Muscle of leg (tissue), 11 donors: Measurements from ENCODE around the gene FADS2. TPM values are rescaled to one million over a fixed set of nuclear protein-coding genes. Genes with fewer than 3 reads are reported as not detected.

ENCODE experiments used
- DNase-seq: peaks from one replicate; pipeline ENCODE4 v3.0.0; 2013
- H3K27ac ChIP-seq: one replicate; pipeline ENCODE4 v1.5.1; 2013; ENCODE audit warnings: mild to moderate bottlenecking, low read length, control low read depth
- H3K27me3 ChIP-seq: one replicate; pipeline ENCODE4 v1.6.1; 2013; ENCODE audit warnings: low read length; ENCODE audit not compliant: control insufficient read depth, insufficient read depth
- H3K36me3 ChIP-seq: one replicate; pipeline ENCODE4 v1.6.1; 2013; ENCODE audit warnings: low read length; ENCODE audit not compliant: control insufficient read depth, insufficient read depth
- H3K4me1 ChIP-seq: one replicate; pipeline ENCODE4 v1.6.1; 2013; ENCODE audit warnings: low read length; ENCODE audit not compliant: control insufficient read depth, insufficient read depth
- H3K4me3 ChIP-seq: one replicate; pipeline ENCODE4 v1.5.1; 2013; ENCODE audit warnings: low read length, control low read depth
- H3K9me3 ChIP-seq: replicated peaks from 2 replicates; pipeline ENCODE4 v1.6.1; 2013; ENCODE audit warnings: low read depth, low read length; ENCODE audit not compliant: control insufficient read depth
- WGBS: methylation state at CpG from one replicate; pipeline ENCODE4 v1.1.5; 2013; ENCODE audit warnings: missing lambda C conversion rate; ENCODE audit not compliant: insufficient coverage; 5-methylcytosine and 5-hydroxymethylcytosine counted together
- polyA plus RNA-seq, 8 donors: library from polyadenylated mRNA; unstranded; fragments of 120-200 nt; gene quantifications; one replicate each; pipeline versions ENCODE4 v1.2.1 to v1.2.3, GENCODE V29; 2013; ENCODE audit warnings: inconsistent platforms in 1 of 8, low replicate concordance in 1 of 8; ENCODE audit not compliant: insufficient read length in 8 of 8, insufficient read depth in 1 of 8
- total RNA-seq: library from RNA; stranded (reverse); fragments of 120-200 nt; gene quantifications from one replicate; pipeline ENCODE4 v1.2.4, GENCODE V29; 2013

FADS2 gene
- total and polyA plus RNA-seq, 9 donors = 46.1 to 130 (median 91.4) TPM

- WGBS = 67% methylated on average over 4 of the region's 7 CpGs
- Histone ChIP-seq H3K4me1 (peaks cover 53% of the 10 kb centered on the region), H3K36me3 (no peaks in the 10 kb centered on the region), H3K9me3 (peaks cover 2% of the 10 kb centered on the region), H3K27me3 (no peaks in the 10 kb centered on the region), H3K27ac (no peak overlapping the region), H3K4me3 (no peak overlapping the region)
- no peak for DNase-seq
These were observed 57.2 kb downstream of the FADS2 start for GRCh38 chr11:61885166-61885778.

DNA sequence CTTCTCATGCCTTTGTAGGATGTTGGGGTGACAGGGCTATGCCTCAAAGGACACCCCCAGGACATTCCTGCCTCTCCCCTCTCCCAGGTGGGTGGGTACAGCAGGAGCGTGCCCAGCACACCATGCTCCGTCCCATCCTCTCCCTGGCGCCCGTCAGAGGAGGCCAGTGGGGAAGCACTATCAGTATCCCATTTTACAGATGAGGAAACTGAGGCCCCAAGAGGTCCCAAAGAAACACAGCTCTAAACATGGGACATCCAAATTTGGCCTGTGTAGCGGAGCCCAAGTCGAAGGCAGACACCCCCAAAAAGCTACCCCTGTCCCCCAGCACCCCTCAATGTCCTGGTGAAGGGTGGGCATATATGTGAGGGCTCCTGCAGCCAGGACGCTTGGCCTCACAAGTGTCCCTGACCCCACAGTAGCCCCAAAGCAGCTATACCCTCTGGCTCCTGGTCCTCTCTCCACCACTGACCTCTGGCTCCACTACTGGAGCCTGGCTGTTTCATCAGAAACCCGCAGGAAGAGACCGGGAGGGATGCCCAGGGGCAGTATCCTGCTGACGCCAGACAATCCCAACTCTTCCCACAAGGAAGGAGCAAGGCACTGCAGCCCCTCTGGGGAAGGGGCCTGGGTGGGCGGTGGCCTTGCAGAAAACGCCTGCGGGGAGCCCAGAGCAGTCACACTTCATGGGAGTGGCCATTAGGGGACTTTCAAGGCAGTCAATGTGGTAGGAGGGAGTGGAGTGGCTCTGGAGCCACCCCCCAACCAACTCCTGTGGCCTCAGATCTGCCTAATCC is 57.9 kb downstream of the FADS2 start:
- peaks cover 2% of the 10 kb centered on the region for H3K9me3 ChIP-seq
- no peak overlapping the region for H3K27ac ChIP-seq
- no peaks in the 10 kb centered on the region for H3K36me3 ChIP-seq
- peaks cover 60% of the 10 kb centered on the region for H3K4me1 ChIP-seq
- no peak for DNase-seq
- no peaks in the 10 kb centered on the region for H3K27me3 ChIP-seq
- WGBS = 93% methylated on average over 3 of the region's 13 CpGs
- no peak overlapping the region for H3K4me3 ChIP-seq

DNA sequence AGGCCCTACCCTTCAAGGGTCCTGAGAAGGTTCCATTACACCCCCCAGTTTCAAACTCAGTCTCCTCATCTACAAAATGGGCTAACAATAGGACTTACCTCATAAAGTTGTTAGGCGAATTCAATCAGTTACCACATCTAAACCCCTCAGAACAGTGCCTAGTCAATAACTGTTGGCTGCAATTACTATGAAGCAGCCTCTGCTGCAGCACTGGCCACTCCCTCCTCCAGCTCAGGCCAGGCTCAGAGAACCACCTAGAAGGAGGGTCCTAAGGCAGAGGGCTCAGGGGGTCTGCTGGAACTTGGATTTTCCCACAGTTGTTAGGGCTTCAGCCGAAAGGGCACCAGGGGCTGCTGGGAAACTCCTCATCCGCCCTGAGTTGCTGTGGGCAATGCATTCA is 58.5 kb downstream of the FADS2 start:
- Histone ChIP-seq H3K36me3 (no peaks in the 10 kb centered on the region), H3K4me3 (no peak overlapping the region), H3K27me3 (no peaks in the 10 kb centered on the region), H3K4me1 (peaks cover 56% of the 10 kb centered on the region), H3K9me3 (peaks cover 2% of the 10 kb centered on the region), H3K27ac (no peak overlapping the region)
- 97% methylated on average over 3 of the region's 3 CpGs for WGBS
- no peak for DNase-seq

DNA sequence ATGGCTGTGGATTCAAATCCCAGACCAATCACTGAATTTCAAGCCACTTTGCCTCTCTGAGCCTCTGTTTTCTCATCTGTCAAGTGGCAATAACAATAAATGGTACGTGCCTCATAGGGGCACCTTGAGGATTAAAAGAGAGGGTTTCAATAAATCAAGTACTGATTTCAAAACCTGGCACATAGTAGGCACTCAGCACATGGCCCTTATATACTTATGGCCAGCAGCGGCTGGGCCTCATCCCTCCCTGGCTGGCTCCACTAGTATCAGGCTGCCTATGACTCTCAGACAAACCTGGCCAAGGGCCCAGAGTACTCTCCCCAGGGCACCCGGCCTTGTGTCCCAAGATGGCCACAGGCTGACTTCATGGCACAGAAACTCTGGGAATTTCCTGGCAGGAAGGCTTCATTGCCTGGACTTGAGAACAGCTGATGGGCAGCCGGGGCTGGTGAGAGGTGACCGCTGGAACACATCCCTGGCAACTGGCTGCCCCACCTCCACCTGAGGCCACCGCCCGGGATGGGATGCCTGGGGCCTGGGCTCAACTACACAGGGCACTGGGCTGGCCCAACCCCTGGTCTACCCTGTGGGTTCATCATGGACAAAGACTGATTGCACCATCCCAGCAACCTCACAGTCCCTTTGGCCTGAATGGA is 59.9 kb downstream of the FADS2 start:
- Histone ChIP-seq H3K27me3 (no peaks in the 10 kb centered on the region), H3K27ac (peak overlapping the region; percentile 88), H3K36me3 (no peaks in the 10 kb centered on the region), H3K4me1 (peaks cover 57% of the 10 kb centered on the region), H3K4me3 (no peak overlapping the region), H3K9me3 (peaks cover 2% of the 10 kb centered on the region)
- WGBS = 62% methylated on average over 3 of the region's 7 CpGs
- DNase-seq = peak; percentile 91

DNA sequence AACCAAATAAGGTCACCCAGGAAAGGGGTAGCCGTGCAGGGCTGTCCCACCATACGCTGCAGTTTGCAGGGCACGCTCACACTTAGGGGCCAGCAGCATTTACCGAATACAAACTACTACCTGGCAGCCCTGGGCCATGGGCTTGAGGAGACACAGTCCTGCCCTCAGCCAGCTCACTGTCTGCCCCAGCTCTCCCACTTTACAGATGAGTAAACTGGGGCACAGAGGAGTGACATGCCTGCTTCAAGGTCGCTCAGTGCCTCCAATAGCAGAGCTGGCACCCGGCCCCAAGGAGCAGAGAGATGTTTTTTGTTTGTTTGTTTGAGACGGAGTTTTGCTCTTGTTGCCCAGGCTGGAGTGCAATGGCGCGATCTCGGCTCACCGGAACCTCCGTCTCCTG is 60.5 kb downstream of the FADS2 start:
- Histone ChIP-seq H3K4me1 (peaks cover 57% of the 10 kb centered on the region), H3K27me3 (no peaks in the 10 kb centered on the region), H3K27ac (peak overlapping the region; percentile 88), H3K4me3 (no peak overlapping the region), H3K9me3 (peaks cover 2% of the 10 kb centered on the region), H3K36me3 (no peaks in the 10 kb centered on the region)
- WGBS = 86% methylated on average over 11 of the region's 12 CpGs
- no peak for DNase-seq

DNA sequence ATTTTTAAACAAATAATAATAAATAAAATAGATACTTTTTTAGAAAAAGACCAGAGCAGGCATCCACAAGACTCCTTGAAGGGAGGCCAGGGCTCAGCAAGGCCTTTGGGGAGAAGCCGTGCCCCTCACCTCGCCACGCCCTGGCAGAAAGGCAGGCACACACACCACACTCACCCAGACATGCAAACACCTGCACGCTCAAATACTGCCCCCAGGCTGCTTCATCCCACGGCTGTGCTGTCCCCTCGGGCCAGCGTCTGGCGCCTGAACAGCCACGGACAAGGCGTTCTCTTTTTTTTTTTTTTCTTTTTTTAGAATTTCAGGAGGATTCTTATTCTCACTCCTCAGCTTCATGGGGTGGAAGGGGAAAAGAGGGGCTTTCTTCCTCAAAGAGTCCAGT is 61.7 kb downstream of the FADS2 start:
- Histone ChIP-seq H3K9me3 (peaks cover 2% of the 10 kb centered on the region), H3K27me3 (no peaks in the 10 kb centered on the region), H3K4me1 (peaks cover 50% of the 10 kb centered on the region), H3K4me3 (no peak overlapping the region), H3K36me3 (no peaks in the 10 kb centered on the region), H3K27ac (peak overlapping the region; percentile 11)
- WGBS = 100% methylated on average over 3 of the region's 10 CpGs
- DNase-seq = no peak

DNA sequence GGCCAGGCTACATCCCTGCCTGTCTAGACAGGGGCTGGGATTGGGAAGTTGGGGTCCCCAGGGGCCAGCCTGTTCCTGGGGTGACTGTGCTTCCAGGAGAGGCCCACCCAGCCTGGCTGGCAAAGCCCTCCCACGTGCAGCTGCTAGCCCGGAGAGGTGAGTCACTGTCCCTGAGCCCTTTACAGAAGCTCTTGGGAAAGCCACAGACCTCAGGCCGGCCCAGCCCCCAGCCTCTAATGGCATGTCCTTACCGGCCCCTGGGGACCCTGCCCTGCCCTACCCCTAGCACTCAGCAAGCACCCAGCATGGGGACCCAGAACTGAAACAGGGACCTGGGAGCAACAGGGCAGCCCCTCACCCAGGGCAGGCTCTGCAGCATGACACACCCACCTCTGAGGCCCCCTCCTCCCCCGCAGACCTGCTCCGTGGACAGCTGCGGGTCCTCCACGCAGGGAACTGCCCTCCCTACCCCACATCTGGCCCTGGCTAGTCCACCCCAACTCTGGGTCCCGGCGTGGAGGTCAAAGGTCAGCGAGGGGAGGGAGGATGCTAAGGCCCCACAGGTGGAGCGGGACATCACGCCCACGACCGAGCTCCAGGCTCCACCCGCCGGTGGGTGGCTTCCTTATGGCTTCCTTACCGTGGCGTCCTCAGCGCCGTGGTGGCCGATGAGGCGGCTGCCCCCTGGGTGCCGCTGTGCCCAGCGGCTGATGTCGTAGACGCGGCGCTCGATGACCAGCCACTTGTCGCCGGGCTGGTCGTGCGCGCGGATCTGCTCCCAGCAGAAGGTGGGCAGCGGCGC is 62.6 kb downstream of the FADS2 start:
- Histone ChIP-seq H3K27me3 (no peaks in the 10 kb centered on the region), H3K27ac (peak overlapping the region; percentile 62), H3K4me1 (peaks cover 41% of the 10 kb centered on the region), H3K4me3 (peak overlapping the region; percentile 65), H3K9me3 (peaks cover 2% of the 10 kb centered on the region), H3K36me3 (peaks cover 5% of the 10 kb centered on the region)
- WGBS = under 1% methylated on average over 33 of the region's 38 CpGs
- DNase-seq = no peak

DNA sequence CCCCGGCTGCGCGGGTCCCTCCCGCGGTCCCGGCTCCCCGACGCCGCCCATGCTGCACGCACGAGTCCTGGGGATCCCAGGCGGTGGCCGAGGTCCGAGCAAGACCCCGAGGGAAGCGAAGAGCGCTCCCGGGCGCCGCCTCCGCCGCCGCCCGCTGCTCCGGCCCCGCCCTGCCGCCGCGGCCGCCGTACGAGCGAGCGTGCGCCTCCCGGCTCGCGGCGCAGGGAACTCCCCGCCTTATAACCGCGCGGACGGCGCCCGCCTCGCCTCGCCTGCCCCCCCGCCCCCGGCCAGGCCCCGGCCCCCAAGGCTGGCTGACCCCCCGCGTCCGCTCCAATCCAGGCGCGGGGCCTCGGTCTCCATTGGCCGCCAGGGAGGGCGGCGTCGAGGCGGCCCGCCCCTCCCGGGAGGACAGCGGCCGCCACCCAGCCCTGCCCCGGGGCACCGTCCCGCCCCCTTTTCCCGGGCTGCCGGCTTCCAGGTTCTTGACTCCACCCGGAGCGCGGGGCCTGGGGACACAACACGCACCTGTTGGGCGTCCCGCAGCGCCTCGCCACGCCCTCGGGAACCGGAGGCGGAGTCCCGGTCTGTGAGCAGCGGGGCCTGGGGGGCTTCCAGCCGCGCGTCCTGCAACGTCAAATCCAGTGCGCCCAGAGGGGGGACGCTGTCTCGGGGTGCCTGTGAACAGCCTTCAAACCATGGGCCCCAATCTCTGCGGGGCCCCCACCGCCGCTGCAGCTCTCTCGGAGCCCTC is 63.4 kb downstream of the FADS2 start, which contains the start of gene FADS3:
Gene FADS3, minus strand, starts transcription at position 215 of the 754 bp plus-strand sequence. Its CDS starts 164 bp downstream, at position 51.
- H3K4me1 ChIP-seq = peaks cover 38% of the 10 kb centered on the region
- H3K4me3 ChIP-seq = peak within 1 kb of the TSS; percentile 65
- H3K36me3 ChIP-seq = peaks cover 13% of the 10 kb centered on the region
- DNase-seq = peak; percentile 91
- no peaks in the 10 kb centered on the region for H3K27me3 ChIP-seq
- peak within 1 kb of the TSS; percentile 77 for H3K27ac ChIP-seq
- H3K9me3 ChIP-seq = peaks cover 2% of the 10 kb centered on the region
- under 1% methylated on average over 89 of the region's 96 CpGs for WGBS

GRCh38 chr11:61892085-61892370 is 63.9 kb downstream of the FADS2 start:
- peak overlapping the region; percentile 52 for H3K4me3 ChIP-seq
- H3K36me3 ChIP-seq = peaks cover 16% of the 10 kb centered on the region
- H3K27me3 ChIP-seq = no peaks in the 10 kb centered on the region
- no peak for DNase-seq
- H3K27ac ChIP-seq = peak overlapping the region; percentile 77
- peaks cover 38% of the 10 kb centered on the region for H3K4me1 ChIP-seq
- WGBS = 12% methylated on average over 4 of the region's 12 CpGs
- H3K9me3 ChIP-seq = no peaks in the 10 kb centered on the region
